NCI-H128 (cell line): ENCODE measurements around the gene DNAH7.

Experiments used
- DNase-seq: peaks from one replicate; lab custom pipeline; 2025; ENCODE audit not compliant: unreplicated experiment; lab: John Stamatoyannopoulos, UW

The DNAH7 gene

GRCh38 chr2:195871326-195871725, 197.3 kb downstream of the DNAH7 start:
- no peak for DNase-seq

DNA sequence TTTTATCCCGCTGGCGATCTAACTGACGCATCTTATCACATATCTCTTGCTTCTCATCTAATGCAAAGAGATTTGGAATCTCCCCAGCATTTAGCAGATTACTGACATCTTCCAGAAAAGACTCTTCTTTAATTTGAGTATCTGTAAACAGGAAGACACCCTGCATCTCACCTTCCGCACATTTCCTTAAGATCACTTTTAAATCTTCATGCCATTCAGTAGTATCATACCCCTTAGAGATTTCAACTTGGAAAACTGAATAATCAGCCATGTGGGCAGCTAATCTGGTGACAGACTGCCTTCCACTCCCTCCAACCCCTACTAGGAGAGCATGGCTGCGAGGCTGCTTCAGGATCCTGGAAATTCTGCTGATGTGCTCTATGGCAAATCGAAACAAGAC, 204.3 kb downstream of the DNAH7 start:
- DNase-seq = no peak

- DNase-seq = no peak
Observed at GRCh38 chr2:195863564-195863963, 205.1 kb downstream of the DNAH7 start.

- DNase-seq = no peak
Observed at GRCh38 chr2:195863121-195863520, 205.5 kb downstream of the DNAH7 start.

- no peak for DNase-seq
Observed at GRCh38 chr2:195861821-195862220, 206.8 kb downstream of the DNAH7 start.

- no peak for DNase-seq
Observed at GRCh38 chr2:195859513-195859912, 209.1 kb downstream of the DNAH7 start.

DNA sequence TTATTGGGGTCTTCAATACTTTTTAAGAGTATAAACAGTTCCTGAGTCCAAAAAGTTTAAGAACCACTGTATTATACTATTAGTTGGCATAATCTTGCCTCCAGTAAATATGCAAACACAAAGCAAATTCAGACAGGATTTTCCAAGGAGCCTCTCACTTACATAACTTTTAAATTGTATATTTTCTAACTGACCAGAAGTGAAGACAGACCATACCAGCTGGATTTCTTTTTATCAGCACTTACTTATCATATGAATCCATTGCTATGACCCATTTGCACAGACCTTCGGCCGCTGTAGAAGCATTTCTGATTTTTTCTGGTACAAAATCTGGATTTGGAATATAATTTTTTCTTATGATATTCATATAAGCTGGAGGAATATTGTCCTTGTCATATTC, 211.5 kb downstream of the DNAH7 start:
- DNase-seq = no peak

GRCh38 chr2:195850764-195851163, 217.9 kb downstream of the DNAH7 start:
- no peak for DNase-seq

DNA sequence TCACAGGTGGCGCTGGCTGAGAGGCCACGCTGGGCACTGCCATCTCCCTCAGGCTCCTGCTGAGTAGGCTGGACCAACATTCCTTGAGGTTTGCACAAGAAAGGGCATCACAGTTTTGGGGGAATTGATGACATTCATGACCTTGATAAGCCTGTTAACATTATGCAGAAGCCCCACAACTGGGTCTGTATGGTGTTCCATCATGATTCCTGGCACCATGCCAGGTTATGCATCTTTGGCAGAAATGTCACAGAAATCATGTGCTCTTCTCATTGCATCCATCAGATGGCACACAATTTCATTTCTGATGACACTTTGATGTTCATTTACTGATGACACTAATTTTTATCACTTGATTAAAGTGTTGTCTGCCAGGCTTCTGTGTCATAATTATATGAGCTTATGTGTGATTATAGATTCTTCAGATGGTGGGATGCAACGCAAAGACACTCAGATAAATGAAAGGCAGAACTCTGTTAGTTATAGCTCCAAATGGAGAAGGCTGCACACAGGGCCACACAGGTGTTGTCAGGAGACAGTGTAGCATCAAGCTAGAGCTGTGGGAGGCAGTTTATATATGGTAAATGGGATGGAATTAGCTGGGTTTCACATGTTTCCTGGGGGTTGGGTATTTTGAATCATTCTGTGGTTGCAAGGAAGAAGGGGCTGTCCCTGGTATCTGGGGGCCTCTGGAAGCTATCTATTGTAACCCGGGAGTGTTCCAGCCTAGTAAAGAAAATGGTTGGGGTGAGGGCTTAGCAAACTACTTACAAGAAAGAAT, 220.3 kb downstream of the DNAH7 start:
- DNase-seq = no peak

DNA sequence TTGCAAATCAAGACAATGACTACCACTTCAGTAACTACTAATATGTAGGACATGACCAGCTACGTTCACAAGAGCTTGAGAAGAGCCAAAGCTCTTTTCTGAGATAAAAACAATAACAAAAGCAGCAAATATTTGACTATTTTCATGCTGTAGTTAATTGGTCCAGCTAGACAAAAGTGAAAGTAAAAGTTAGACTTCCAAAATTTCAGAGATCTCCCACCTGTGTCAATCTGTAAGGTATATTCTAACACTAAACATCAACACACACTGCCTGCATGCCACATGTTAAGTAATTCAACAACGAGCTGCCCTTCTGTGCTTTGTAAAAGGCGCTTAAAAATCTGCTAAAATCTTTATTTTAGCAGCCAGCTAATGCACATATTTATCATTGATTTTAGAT, 225.7 kb downstream of the DNAH7 start:
- DNase-seq = no peak

GRCh38 chr2:195838002-195838401, 230.6 kb downstream of the DNAH7 start:
- no peak for DNase-seq

DNA sequence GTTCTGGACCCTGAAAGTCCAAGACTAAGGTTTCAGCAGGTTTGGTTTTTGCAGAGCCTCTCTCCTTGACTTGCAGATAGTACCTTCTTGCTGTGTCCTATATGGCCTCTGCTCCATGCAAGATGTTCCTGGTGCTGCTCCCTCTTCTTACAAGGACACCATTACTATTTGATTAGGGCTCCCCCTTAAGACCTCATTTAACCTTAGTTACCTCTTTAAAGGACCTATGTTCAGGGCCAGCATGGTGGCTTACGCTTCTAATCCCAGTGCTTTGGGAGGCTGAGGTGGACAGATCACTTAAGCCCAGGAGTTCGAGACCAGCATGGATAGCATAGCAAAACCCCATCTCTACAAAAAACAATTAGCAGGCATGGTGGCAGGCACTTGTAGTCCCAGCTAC, 232.6 kb downstream of the DNAH7 start:
- no peak for DNase-seq

- DNase-seq = no peak
Observed at GRCh38 chr2:195834836-195835235, 233.8 kb downstream of the DNAH7 start.

DNA sequence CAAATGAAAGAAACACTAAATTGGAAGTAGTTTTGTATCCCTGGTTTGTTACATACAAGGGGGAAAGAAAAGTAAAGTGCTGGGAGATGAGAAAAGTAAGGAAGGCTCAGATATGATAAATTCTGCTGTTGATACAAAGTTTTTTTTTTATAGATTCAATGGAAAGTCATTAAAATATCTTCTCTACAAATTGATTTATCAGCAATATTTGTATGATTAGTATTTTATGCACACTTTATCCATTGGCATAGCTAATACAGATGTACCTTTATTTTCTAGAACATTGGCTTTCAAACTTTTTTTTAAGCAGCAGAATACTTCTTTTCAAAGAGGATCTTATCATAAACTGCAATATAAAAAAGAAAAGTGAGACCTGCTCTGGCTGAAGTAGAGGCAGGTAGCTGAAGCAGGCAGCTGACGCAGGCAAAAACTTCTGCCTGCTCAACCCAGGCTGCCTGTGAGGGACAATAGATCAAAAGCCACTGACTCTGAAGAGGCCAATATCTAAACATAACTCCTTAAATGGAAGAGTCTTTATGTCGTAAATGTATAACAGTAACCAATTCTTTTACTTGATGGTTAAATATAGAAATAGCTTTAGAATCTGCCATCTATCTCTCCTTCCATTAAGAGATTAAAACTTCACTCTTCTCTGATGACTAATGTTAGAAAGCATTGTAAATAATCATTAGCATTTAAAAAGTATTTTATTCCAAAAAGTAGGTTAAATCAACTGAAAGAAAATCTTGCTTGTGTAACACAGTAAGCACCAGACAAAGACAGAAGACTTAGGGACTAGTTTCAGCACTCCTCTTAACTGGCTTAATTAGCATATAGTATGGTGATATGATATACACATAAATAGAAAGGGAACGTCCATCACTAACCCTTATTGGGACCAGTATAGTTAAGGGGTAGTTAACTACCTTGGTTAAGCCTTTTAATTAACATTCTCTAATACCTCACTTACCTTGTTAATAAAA, 237.4 kb downstream of the DNAH7 start:
- no peak for DNase-seq

GRCh38 chr2:195824478-195824877, 244.2 kb downstream of the DNAH7 start:
- DNase-seq = no peak

- no peak for DNase-seq
Observed at GRCh38 chr2:195823206-195823605, 245.4 kb downstream of the DNAH7 start.

GRCh38 chr2:195821566-195821932, 247.1 kb downstream of the DNAH7 start:
- no peak for DNase-seq

DNA sequence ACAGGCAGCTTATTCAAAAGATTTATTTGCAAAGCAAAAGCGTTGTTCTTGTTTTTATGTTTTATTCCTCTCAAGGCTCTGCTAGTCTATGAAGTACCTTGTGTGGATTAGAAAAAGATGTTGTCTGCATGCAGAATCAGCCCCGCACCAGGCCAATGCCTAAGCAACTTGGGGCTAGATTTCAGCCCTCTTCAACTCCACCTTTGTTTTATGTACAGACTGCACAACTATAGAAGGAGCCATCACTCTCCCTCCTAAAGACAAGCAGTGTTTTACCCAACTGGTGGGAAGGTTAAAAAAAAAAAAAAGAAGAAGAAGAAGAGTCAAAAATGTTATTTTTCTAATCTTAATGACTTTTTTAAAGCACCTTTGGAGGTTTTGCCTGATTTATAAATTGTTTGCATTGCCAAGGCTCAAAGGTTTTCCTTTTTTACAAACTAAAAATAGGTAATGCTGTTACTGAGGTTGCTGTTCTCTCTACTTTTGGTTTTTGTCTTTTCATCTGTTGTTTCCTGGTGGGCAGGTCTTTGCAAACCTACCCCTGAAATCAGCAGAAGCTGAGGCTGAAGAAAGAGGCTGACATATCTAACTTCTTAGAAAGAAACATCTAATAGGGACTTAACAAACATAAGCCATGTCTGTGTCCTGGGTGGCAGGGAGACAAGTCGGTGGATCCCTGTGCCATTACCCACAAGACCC, 247.6 kb downstream of the DNAH7 start:
- no peak for DNase-seq

DNA sequence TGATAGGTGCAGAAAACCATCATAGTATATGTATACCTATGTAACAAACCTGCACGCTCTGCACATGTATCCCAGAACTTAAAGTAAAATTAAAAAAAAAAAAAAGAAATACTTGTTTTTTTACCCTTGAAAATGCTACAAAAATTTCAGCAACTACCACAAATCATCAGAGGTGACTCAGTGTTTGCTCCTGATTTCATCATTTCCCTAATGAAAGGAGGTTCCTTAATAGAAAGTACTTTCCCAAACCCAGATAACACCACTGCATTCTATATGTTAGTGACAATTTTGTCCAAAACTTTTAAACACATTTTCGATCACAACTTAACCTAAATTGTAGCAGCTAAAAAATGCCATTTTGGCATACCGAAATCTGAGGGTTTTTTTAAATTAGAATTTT, 248.3 kb downstream of the DNAH7 start:
- DNase-seq = no peak

DNA sequence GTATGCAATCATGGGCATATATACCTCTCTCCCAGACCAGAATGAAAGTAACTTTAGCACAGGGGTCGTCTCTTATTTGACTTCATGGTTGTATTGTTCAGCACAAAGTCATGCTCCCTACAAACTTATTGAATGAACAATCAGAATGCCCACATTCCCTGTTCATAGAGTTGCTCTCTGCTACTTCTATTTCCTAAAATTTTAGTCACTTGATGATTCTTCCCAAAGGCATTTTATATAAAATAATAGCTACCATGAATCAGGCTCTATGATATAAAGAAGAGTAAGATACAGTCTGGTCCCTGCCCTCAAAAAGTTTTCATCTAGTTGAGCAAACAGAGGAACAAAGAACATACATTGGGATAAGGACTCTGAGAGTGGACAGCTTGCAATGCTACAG, 249.4 kb downstream of the DNAH7 start:
- no peak for DNase-seq

DNA sequence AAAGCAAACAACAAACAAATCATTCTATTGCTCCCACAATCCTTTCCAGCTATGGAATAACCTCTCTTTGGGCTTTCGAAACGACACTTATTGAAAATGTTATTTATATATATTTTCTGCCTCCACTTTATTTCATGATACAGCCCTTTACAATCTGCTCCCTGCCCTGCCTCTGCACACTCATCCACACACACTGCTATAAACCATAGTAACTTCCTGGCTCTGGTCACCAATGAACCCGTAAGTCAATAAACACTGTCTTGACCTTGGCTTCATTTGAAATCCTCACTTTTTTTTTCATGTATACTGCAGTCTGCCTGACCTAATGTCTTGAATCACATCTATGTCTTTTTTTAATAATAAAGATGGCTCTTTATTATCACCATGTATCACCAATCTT, 250.1 kb downstream of the DNAH7 start:
- DNase-seq = no peak

GRCh38 chr2:195818106-195818505, 250.5 kb downstream of the DNAH7 start:
- DNase-seq = no peak
